Hematopoietic multipotent progenitor cell treated with erythropoietin and hydrocortisone succinate and interleukin-3 and kit ligand, for 17 days (in vitro differentiated cells): Measurements from ENCODE around the gene SRCIN1.
"Not testable (repeated sequence)": the region's sequence is repeated elsewhere in the genome, so short reads cannot be mapped to it uniquely, and the experiment has no call there.

ENCODE experiments used
- DNase-seq: peaks from one replicate; pipeline ENCODE4 v3.0.0-alpha.2; 2015; ENCODE audit warnings: low spot score

SRCIN1 gene

DNA sequence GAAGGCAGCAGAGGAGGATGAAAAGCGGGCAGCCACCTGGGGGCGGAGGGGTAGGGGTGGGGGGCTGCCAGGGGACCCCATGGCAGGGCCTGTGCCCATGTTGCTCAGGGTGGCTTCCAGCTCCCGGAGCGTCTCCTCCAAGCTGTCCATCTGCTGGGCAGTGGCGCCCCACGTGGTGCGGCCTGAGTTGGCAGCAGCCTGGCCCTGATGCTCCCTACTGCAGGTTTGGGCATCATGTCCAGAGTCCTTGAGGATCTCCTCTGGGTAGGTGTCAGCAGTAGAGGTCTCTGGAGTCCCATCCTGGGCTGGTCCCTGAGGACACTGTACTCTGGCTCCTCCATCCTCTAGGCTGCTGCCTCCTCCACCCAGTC lies 60.9 kb downstream of the SRCIN1 start:
- no peak for DNase-seq

DNA sequence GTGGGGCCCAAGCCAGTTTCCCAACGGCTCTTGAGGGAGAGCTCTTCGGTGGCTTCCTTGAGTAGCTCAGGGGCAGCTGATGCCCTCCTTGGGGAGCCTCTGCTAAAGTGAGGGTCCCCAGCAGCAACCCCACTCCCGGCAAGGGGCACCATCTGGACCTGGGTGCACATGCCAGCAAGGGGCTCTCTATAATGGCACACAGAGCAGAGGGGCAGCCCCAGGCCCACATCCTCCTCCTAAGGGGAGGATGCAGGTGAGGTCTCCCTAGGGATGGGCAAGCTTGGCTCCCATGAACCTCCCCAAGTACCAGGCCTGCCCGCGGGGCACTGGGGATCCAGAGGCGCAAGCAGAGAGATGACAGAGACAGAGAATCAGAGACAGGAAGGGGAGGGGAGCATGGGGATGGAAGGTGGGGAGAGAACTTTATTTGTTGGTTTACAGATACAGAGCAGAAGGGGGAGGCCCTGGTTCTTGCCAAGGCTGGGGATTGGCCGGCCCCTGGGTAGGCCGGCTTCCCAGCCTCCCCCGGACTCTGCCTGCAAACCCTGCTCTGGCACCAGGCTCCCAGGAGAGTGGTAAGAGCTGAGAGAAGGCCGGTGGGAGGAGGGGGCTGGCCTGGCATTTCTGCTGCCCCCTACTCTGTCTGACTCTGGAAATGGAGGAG lies 61.4 kb downstream of the SRCIN1 start:
- no peak for DNase-seq

GRCh38 chr17:38543403-38544174 lies 62.2 kb downstream of the SRCIN1 start:
- DNase-seq, result no peak

DNA sequence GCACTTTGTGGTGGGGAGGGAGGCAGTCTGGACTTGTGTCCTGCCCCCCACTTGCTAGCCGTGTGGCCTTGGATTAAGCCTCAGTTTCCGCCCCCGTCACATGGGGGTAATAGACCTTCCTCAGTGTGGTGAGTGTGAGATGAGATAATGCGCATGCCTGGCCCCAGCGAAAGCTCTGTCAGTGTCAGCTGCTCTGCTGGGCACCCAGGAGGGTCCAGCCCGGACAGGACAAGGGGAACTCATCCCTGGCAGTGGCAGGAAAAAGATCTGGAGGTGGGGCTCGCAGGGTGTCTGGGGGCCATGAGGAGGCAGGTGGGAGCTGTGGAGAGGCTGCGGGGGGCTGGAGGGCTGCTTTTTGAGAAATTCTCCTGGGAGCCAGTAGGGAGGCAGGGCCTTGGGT lies 63.5 kb downstream of the SRCIN1 start:
- DNase-seq, result no peak

GRCh38 chr17:38541281-38541680 lies 64.5 kb downstream of the SRCIN1 start:
- DNase-seq, result no peak

DNA sequence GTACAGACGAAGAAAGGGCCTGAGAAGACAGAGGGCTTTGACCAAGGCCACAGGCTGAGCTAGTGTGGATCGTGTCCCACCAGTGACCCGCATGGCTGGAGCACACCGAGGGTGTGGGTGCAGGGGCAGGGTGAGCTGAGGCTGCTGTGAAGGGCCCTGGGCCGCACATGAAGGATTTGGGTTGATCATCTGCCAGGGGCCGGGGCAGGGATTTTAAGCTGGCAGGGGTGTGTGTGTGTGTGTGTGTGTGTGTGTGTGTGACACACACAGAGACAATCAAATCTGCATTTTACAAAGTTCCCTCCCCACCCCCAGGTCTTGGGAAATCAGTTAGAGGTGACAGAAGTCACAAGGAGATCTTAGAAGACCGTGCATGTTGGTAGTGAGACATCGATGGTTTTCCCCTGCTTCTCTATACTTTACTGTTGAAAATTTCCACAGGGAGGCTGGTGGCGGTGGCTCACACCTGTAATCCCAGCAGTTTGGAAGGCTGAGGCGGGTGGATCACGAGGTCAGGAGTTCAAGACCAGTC lies 65.2 kb downstream of the SRCIN1 start:
- no peak for DNase-seq

GRCh38 chr17:38539386-38539785 lies 66.4 kb downstream of the SRCIN1 start:
- DNase-seq, result no peak

GRCh38 chr17:38538906-38539305 lies 66.8 kb downstream of the SRCIN1 start:
- DNase-seq, result no peak

- no peak for DNase-seq
These were observed 69.1 kb downstream of the SRCIN1 start for GRCh38 chr17:38536661-38537060.

DNA sequence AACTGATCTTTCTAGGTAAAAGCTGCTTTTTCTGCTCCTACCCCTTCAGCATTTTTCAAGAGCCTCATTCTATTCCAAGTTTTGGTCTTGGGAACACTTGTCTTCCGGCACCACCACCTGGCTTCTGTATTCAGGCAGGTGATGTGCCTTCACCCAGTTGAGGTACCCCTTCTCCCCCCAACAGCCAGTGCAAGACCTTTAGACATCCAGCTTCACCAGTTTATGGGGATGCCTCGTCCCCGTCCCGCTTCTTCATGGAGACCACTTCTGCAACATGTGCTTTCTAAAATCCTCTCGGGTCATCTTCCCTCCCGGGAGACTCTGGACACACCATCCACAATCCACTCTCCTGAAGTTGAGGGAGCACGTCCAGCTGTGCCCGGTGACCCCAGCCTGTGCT lies 69.9 kb downstream of the SRCIN1 start:
- no peak for DNase-seq

DNA sequence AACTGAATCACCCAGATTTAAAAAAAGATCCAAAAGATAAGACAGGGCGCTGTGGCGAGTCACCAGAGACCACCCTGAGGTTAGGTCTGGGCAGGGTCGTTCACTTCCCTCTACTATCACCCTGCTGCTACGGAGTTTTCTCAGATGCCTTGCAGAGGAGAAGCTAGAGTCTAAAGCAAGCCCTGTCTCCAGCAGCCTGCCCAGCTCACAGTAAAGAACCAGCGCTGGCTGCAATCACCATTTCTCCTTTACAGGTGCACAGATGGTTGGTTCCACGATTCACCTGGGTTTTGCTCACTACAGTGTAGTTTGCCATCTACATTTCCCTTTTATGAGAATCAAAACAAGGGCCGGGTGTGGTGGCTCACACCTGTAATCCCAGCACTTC lies 71.3 kb downstream of the SRCIN1 start:
- no peak for DNase-seq

- DNase-seq, result no peak
These were observed 71.8 kb downstream of the SRCIN1 start for GRCh38 chr17:38533866-38534497.

DNA sequence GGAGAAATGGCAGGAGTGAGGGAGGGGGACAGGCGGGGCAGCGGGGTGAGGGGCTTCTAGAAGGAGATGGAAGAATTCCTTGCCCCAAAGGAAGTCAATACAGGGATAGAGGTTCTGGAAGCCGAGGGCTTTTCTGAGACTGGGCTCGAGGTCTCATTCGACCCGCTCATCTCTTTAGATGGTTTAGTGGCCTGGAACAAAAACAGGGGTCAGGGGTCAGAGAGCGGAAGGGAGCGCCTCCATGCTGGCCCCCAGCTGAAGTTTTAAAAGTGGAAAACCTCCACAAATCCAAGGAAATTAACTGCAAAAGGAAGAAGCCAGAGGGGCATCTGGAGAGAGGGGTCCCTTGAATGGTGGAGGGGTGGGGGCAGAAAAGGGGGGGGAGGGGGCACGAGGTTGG lies 72.5 kb downstream of the SRCIN1 start:
- no peak for DNase-seq

DNA sequence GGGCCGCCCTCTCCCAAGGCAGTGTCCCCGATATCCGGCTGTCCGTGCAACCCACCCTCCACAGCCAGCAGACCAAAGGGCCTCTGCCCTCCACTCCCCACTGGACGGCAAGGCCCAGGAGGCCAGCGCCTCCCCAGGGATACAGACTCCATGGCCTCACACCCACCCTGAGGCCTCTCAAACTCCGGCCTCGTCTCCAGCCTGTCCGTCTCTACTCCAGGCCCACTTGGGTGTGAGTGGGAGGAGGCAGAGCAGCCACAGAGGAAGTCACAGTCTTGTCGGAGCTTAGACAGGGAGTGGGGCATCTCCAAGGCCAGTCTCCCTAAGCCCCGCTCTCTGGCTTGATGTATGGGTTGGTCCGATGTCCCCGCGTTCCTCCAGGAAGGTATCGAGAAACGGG lies 73.3 kb downstream of the SRCIN1 start:
- DNase-seq, result no peak

DNA sequence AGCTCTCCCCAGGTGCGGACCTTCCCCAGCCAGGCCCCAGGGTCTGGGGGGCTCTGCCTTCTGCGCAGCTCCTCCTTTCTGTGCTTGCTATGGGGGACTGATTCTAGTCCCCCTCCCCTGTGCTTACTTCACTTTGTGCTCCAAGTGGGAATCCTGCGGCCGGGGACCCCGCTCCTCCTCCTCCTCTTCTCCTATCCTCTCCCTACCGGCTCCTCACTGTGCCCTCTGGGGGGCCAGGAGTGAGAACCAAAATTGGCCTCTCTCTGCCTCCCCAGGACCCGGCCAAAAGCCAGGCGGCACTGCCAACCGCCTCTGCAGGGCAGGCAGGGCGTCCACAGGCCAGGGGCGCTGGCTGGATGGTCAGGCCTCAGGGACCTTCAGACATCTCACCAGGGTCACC lies 74.0 kb downstream of the SRCIN1 start:
- DNase-seq, result not testable (repeated sequence)

DNA sequence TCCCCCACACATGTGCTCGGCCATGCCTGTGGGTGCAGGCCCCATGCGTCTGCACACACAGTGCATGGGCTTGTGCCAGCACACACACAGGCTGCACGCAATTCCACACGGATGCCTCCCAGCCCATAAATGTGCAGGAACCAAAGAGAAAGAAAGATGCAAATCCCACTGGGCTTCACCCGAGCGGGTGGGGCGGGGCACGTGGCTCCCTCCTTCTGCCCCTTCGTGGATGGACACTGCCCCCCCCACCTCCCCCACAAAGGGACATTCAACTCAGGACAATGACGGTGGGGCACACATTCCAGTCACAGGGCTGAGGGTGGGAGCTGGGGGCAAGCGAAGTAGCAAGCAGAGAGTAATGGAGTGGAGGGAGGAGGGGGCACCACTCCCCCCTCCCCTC lies 74.9 kb downstream of the SRCIN1 start:
- DNase-seq, result not testable (repeated sequence)

DNA sequence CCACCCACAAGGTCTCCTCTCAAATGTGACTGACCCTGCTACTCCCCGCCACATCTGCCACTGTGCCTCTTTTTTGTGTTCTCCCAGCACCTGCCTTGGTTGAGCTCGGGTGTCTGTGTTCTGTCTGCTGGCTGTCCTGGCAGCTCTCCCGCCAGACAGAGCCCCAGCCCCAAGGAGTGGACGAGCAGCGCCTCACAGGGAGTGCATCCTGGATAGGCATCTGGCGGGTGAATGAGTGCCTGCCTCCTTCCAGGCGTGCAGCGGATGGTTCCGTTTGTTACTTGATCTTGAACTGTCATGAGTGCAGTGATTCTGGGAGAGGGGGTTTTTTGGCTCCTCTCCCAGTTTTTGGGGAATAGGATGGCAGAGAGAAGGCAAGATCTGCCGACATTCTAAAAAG lies 77.6 kb downstream of the SRCIN1 start:
- not testable (repeated sequence) for DNase-seq

DNA sequence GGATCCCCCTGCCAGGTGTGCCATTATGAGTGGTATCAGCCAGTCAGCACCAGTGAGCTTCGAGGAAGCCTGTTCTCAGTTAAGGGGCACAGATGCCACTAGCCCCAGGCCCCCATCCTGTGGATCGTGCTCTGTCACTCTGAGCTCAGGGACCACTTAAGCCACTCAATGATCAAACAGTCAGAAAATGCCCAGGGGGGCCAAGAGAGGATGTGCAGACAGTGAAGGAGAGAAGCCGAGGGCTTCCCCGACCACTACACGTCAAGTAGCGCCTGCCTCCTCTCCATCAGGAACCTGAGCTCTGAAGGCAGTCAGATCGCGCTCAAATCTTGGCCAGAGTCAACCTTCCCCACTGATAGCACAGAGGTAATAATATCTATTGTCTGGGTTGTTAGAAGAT lies 79.2 kb downstream of the SRCIN1 start:
- DNase-seq, result not testable (repeated sequence)

- no peak for DNase-seq
These were observed 93.2 kb downstream of the SRCIN1 start for GRCh38 chr17:38512473-38513058.

DNA sequence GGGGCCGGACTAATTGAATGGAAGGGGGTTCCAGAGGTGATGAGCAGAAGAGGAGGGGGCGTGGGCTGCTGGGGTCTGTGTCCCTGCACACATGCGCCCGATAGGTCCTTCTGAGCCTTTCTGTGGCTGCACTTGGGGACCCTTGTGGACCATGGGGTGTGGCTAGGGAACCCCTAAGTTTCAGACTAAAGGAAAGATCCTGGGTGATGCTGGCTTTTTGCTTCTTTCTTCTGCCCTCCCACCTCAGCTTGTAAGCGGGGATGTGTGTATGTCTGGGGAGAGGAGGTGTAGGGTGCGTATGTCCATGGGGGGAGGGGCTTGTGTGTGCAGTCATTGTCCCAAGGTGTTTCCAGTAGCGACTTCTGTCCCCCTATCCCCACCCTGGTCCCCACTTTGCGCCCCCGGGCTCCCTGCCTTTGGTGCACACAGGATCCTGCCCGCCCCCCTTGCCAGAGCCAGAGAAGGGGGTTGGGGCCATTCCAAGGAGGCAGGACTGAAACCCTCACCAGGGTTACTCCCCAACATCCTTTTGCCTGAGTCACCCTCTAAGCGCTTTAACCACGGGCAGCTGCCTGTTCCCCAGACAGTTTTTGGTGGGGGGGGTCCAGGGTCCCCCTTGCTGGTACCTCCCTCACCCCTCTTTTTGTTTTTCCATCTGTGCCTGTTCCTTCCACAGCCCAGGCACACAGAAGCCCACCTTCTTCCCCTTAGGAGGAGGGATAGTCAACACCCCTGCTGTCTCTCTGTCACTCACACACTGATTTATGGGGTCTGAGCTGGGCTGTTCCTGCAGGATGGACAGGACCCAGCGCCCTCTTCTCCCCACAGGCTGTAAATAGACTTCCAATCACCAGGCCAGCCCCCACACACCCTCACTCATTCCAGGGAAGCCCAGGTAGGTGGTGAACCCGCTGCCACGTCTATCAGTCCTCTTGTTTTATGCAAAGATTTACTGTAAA lies 94.3 kb downstream of the SRCIN1 start:
- DNase-seq, result no peak

DNA sequence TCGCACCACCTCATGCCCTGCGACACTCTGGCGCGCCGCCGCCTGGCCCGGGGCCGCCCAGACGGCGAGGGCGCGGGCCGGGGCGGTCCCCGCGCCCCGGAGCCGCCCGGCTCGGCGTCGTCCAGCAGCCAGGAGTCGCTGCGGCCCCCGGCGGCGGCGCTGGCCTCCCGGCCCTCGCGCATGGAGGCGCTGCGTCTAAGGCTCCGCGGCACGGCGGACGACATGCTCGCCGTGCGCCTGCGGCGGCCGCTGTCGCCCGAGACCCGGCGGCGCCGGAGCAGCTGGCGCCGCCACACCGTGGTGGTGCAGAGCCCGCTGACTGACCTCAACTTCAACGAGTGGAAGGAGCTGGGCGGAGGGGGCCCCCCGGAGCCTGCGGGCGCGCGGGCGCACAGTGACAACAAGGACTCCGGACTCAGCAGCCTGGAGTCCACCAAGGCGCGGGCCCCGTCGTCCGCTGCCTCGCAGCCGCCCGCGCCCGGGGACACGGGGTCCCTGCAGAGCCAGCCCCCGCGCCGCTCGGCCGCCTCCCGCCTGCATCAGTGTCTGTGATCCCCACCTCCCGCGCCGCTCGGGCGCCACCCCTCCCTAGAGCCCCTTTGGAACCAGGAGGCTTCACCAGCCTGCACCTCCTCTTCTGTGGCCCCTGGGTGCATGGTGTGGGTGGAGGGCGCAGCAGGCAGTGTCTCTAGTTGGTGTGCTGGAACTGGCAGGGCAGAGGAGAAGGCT lies 95.2 kb downstream of the SRCIN1 start:
- no peak for DNase-seq
